KMS-11 (cell line): ENCODE data around the gene ZDHHC16.

Experiments
- H2AFZ ChIP-seq: fragments of 200-600 bp; sonication (generic); 2 replicates; pipeline ENCODE4 v1.6.1; 2016; ENCODE audit warnings: antibody characterized with exemption, mixed run types, low read depth
- H3K27ac ChIP-seq: fragments of 200-600 bp; sonication (generic); 2 replicates; pipeline ENCODE4 v1.6.1; 2016; ENCODE audit warnings: mild to moderate bottlenecking, mixed run types
- H3K27me3 ChIP-seq: fragments of 200-600 bp; sonication (generic); 2 replicates; pipeline ENCODE4 v1.6.1; 2017; ENCODE audit warnings: mild to moderate bottlenecking, low read depth, mixed run types, moderate library complexity; ENCODE audit not compliant: insufficient read depth
- H3K36me3 ChIP-seq: fragments of 200-600 bp; sonication (generic); 2 replicates; pipeline ENCODE4 v1.6.1; 2017; ENCODE audit warnings: mild to moderate bottlenecking, mixed run types; ENCODE audit not compliant: insufficient read depth
- H3K4me1 ChIP-seq: fragments of 200-600 bp; sonication (generic); 2 replicates; pipeline ENCODE4 v1.6.1; 2016; ENCODE audit warnings: mild to moderate bottlenecking, low read depth, mixed run types; ENCODE audit not compliant: poor library complexity, severe bottlenecking
- H3K4me2 ChIP-seq: fragments of 200-600 bp; sonication (generic); 2 replicates; pipeline ENCODE4 v1.7.0; 2016; ENCODE audit warnings: mild to moderate bottlenecking, mixed run types
- H3K4me3 ChIP-seq: fragments of 200-600 bp; sonication (generic); IDR thresholded peaks from 2 replicates; pipeline ENCODE4 v1.6.1; 2017; ENCODE audit warnings: low read depth, low read length, mixed read lengths; ENCODE audit not compliant: insufficient read depth
- H3K79me2 ChIP-seq: fragments of 200-600 bp; sonication (generic); 2 replicates; pipeline ENCODE4 v1.6.1; 2016; ENCODE audit warnings: low read depth, mixed run types; ENCODE audit not compliant: insufficient read depth
- H3K9ac ChIP-seq: fragments of 200-600 bp; sonication (generic); 2 replicates; pipeline ENCODE4 v1.6.1; 2016; ENCODE audit warnings: mild to moderate bottlenecking, mixed run types
- H4K20me1 ChIP-seq: fragments of 200-600 bp; sonication (generic); 2 replicates; pipeline ENCODE4 v1.6.1; 2016; ENCODE audit warnings: mild to moderate bottlenecking, mixed run types; ENCODE audit not compliant: insufficient read depth
- TF ChIP-seq, protein P1 (sequence below): fragments of 200-600 bp; sonication (generic); conservative IDR thresholded peaks from 2 replicates; pipeline ENCODE4 v1.6.1; 2017; ENCODE audit warnings: low read depth, mild to moderate bottlenecking, antibody characterized with exemption, low read length, moderate library complexity, mixed read lengths

ZDHHC16 gene

DNA sequence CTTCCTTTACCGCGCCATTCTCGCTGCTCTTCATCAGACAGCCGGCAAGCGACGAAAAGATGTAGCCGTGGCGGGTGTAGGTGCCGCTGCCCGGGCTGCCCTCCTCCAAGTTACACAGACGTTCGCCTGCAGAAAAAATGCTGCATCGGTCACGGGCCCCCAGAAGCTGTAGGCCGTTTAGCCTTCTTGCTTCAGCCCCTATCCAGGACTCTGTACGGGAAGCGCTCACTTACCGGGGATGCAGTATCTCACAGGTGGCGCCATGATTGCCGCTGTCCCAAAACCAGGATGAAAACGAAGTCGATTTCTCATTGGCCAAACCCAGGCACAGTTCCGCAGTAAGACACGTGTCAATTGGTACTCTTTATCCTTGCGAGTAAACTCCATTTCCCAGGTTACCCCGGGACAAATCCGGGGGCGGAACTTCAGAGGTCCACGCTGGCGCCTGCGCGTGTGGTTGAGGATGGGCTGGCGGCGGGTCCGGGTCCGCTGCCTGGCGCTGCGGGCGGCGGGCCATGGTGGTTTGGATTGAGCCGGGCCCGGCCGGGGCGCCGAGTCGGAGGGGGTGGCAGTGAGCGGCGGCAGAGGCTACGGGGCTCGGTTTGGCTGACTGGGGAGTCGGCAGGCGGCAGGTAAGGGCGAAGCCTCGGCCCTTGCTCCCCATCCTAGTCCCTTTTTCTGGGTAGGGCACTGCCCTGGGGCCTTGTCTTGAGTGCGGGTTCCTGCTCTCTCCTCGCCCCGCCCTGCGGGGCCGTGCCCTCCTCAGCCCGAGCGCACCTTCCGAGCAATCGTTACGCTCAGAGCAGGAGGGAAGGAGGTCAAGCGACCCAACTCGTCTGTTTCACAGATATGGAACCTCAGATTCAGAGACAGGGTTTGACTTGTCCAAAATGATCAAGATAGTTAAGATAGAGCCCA lies at the start of gene ZDHHC16, which contains the start of gene EXOSC1:
Gene ZDHHC16, plus strand, starts transcription at position 454 of the 918 bp plus-strand sequence. CDS start 5,501 bp downstream, outside the sequence.
Gene EXOSC1, minus strand, starts transcription at position 285 of the 918 bp plus-strand sequence. Its CDS starts 21 bp downstream, at position 264.
- Histone ChIP-seq H3K79me2 (peaks cover 31% of the 10 kb centered on the region), H3K27me3 (no peaks in the 10 kb centered on the region), H3K27ac (peak within 1 kb of the TSS; percentile 3; the same call in 1 of the 2 replicates), H3K4me1 (peaks cover 41% of the 10 kb centered on the region), H3K36me3 (no peaks in the 10 kb centered on the region), H3K9ac (peak within 1 kb of the TSS; percentile 51; the same call in 1 of the 2 replicates), H4K20me1 (no peaks in the 10 kb centered on the region), H3K4me3 (peak within 1 kb of the TSS; percentile 43), H3K4me2 (peak within 1 kb of the TSS; percentile 97), H2AFZ (peak within 1 kb of the TSS; percentile 70)
- TF ChIP-seq, protein P1, sequence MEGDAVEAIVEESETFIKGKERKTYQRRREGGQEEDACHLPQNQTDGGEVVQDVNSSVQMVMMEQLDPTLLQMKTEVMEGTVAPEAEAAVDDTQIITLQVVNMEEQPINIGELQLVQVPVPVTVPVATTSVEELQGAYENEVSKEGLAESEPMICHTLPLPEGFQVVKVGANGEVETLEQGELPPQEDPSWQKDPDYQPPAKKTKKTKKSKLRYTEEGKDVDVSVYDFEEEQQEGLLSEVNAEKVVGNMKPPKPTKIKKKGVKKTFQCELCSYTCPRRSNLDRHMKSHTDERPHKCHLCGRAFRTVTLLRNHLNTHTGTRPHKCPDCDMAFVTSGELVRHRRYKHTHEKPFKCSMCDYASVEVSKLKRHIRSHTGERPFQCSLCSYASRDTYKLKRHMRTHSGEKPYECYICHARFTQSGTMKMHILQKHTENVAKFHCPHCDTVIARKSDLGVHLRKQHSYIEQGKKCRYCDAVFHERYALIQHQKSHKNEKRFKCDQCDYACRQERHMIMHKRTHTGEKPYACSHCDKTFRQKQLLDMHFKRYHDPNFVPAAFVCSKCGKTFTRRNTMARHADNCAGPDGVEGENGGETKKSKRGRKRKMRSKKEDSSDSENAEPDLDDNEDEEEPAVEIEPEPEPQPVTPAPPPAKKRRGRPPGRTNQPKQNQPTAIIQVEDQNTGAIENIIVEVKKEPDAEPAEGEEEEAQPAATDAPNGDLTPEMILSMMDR: no peak; the same call in 1 of the 2 replicates

DNA sequence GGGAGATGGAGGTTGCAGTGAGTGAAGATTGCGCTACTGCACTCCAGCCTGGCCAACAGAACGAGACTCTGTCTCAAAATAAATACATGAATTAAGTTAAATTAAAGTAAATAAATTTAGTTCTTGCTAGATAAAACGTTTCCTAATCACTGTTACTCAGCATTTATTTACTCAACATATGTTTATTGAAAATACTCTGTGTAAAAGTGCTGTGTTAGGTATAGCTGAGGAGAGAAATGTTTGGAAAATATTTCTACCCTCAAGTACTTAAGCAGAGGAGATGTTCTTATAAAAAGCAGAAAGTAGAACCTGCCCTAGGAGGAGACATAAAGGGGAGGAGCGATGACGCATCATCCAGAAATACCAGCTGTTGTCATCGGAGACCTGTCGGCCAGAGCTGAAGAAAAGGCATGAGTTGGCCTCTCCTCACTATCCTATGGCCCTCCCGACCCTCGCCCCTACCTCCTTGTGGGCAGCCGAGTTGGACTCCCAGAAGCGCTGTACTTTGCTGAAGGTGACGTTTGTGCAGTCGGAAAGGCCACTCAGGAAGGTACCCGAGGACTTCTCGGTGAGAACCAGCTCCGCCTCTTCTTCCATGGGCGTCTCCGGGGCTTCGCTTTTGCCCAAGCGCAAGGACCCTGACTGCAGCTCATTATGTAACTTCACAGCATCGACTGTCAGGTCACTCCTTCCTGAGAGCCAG lies 46.0 kb upstream of the ZDHHC16 start:
- Histone ChIP-seq H4K20me1 (no peaks in the 10 kb centered on the region), H3K4me1 (peaks cover 21% of the 10 kb centered on the region), H3K9ac (peak overlapping the region; percentile 74), H3K79me2 (peaks cover 32% of the 10 kb centered on the region), H3K36me3 (no peaks in the 10 kb centered on the region; the same call in 1 of the 2 replicates), H3K27me3 (no peaks in the 10 kb centered on the region), H3K4me3 (no peak overlapping the region), H2AFZ (peak overlapping the region; percentile 51; the same call in 1 of the 2 replicates), H3K27ac (peak overlapping the region; percentile 84), H3K4me2 (peak overlapping the region; percentile 85)
- TF ChIP-seq, protein P1: no peak

GRCh38 chr10:97400665-97401454 lies 45.1 kb upstream of the ZDHHC16 start, which contains the start of gene RRP12:
RRP12 (minus strand) TSS chr10:97401340; CDS start chr10:97401231, 109 bp downstream.
- TF ChIP-seq, protein P1: no peak
- H3K27ac ChIP-seq: peak within 1 kb of the TSS; percentile 84
- peak within 1 kb of the TSS; percentile 85 for H3K4me2 ChIP-seq
- H3K9ac ChIP-seq: peak within 1 kb of the TSS; percentile 74
- no peak within 1 kb of the TSS for H3K4me3 ChIP-seq
- peak within 1 kb of the TSS; percentile 51; the same call in 1 of the 2 replicates for H2AFZ ChIP-seq
- H3K79me2 ChIP-seq: peaks cover 32% of the 10 kb centered on the region
- no peaks in the 10 kb centered on the region for H4K20me1 ChIP-seq
- H3K27me3 ChIP-seq: no peaks in the 10 kb centered on the region
- H3K36me3 ChIP-seq: no peaks in the 10 kb centered on the region; the same call in 1 of the 2 replicates
- peaks cover 21% of the 10 kb centered on the region for H3K4me1 ChIP-seq
